HG02678 (cell line): ENCODE results near the gene CAPN5.

ENCODE experiments used
- ATAC-seq: cut with Tn5 transposase; IDR thresholded peaks from one replicate; pipeline ENCODE4 v1.9.1; 2021; ENCODE audit warnings: mild to moderate bottlenecking, moderate library complexity; ENCODE audit not compliant: unreplicated experiment

Gene CAPN5

GRCh38 chr11:77165066-77165465, 98.3 kb downstream of the CAPN5 start:
- no peak for ATAC-seq

GRCh38 chr11:77166021-77166420, 99.2 kb downstream of the CAPN5 start:
- no peak for ATAC-seq

GRCh38 chr11:77167111-77167626, 100.4 kb downstream of the CAPN5 start:
- ATAC-seq = no peak

- no peak for ATAC-seq
Observed at GRCh38 chr11:77167791-77168190, 101.0 kb downstream of the CAPN5 start.

GRCh38 chr11:77170107-77170506, 103.3 kb downstream of the CAPN5 start:
- ATAC-seq = no peak

- no peak for ATAC-seq
Observed at GRCh38 chr11:77171254-77171653, 104.5 kb downstream of the CAPN5 start.

GRCh38 chr11:77171885-77172665, 105.3 kb downstream of the CAPN5 start:
- ATAC-seq = no peak

- ATAC-seq = no peak
Observed at GRCh38 chr11:77172666-77172982, 105.9 kb downstream of the CAPN5 start.

GRCh38 chr11:77173494-77173893, 106.7 kb downstream of the CAPN5 start:
- ATAC-seq = no peak

GRCh38 chr11:77174559-77174958, 107.8 kb downstream of the CAPN5 start:
- no peak for ATAC-seq

- no peak for ATAC-seq
Observed at GRCh38 chr11:77175021-77175842, 108.5 kb downstream of the CAPN5 start.
